ENCODE data around the gene RAD51B. TPM values are rescaled to one million over a fixed set of nuclear protein-coding genes. Genes with fewer than 3 reads are reported as not detected.

Gene RAD51B
- total and polyA plus RNA-seq, 2 of the 13 experiments (the other 11 are each of a cell fraction or from before 2014, with no cell fraction given), result 7.0 to 9.5 TPM

DNA sequence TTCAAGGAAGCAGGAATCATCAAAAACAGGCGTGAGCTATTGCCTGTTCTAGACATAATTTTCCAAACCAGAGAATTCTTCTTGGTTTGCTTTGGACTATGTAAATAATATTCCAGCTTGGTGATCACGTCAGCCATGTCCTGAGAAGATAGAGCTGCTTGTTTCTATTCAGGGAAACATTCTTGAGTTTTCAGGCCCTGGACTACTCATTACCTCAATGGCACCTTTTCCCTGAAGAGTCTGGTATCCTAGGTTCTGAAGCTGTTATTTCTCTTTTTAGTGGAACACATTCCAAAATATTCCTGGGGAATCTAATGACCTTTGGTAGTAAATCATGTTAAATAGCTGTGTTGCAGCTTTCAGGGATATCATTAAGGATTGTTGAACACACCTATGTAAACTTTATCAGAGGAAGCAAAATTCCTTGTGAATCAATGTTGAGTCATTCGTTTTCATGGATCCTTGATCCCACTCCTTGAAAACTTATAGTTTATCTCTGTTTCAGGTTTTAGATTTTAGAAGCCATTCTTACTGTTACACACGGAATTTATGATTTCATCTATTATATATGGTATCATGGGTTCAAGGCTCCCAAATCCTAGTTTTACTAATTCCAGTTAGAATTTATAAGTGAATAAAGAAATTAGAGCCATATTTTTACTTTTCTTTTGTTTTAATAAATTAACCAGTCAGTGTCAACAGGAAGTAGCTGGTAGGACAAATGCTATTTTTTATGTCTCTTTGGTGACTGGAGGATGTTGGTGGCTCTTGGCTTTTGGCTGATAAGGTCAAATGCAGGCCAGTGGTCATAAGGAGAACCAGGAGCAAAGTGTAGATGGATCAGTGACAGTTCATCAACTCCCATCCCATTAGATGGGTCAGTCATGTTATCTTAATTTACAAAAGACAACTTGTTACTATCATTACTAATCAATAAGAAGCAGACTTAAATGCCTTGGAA lies 593.2 kb downstream of the RAD51B start (continued):
- TF ChIP-seq, protein P1, sequence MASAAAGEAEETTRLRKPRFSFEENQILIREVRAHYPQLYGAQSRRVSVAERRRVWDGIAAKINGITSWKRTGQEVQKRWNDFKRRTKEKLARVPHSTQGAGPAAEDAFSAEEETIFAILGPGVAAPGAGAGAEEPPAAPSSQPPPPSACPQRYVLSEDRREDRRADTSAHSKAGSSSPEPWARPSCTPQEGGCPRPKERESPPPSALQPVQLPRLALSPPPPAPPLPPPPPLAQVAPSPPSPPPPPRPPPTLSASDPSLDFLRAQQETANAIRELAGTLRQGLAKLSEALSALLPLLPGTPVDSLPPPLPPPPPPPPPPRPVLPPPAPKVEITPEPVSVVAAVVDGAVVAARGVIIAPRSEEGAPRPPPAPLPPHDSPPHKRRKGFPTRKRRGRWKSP (CRISPR knock-in tag; IDR thresholded peaks at IDR 0.05), result no peak

DNA sequence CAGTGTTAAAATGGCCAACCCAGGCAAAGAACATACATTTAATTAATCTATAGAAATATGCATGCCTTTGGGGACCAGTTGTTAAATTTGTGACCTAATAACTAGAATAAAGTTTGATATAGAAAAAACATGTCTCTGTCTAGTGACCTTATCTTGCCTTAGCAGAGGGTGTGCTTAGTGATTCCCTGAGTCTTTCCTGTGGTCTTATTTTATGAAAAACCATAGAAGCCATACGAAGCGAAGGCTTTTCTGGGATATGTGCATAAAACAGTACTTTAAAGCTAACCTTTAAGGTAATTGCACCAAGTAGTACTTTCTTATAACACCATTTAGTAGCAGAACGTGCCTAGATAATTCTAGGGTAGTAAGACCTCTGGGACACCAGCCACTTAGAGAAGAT lies 593.9 kb downstream of the RAD51B start:
- no TSS peak for BruUV-seq (replicated peaks)
- Histone ChIP-seq H3K27ac (ENCODE audit: extremely low read length, insufficient read depth, low read length) (no peak overlapping the region), H3K9me3 (ENCODE audit: low read length) (no peaks in the 10 kb centered on the region), H3K36me3 (replicated peaks in 1 of 2; ENCODE audit: control insufficient read depth in 1 of 2, insufficient read depth in 2 of 2, low read length in 2 of 2) (no peaks in the 10 kb centered on the region), H4K20me1 (ENCODE audit: insufficient read depth, low read length) (no peaks in the 10 kb centered on the region), H3K79me2 (ENCODE audit: insufficient read depth, low read length) (no peaks in the 10 kb centered on the region), H3K9ac (ENCODE audit: insufficient read depth, low read depth, low read length) (no peak overlapping the region), H3K4me3 (replicated peaks in 1 of 3; ENCODE audit: insufficient read depth in 1 of 3, low read depth in 2 of 3, low read length in 3 of 3) (no peak overlapping the region), H3K4me1 (ENCODE audit: insufficient read depth, low read length) (no peaks in the 10 kb centered on the region), H3K4me2 (ENCODE audit: low read depth, low read length) (no peak overlapping the region), H2AFZ (ENCODE audit: low read length) (no peak overlapping the region), H3K27me3 (ENCODE audit: control insufficient read depth in 1 of 2, insufficient read depth in 2 of 2, low read length in 2 of 2) (no peaks in the 10 kb centered on the region)
- 99% methylated on average over 3 of the region's 3 CpGs for WGBS (ENCODE audit: low lambda C conversion rate)
- ATAC-seq, result no peak
- ChIA-PET POLR2A (no interaction called here), CTCF (ENCODE audit: low intra/inter-chr PET ratio, low total read pairs) (no interaction called here)
- DNase-seq (ENCODE audit: low spot score), result no peak
- no peak for FAIRE-seq
- intact Hi-C loops (cut with micrococcal nuclease; ENCODE audit: unreplicated experiment) (no loop called here), in situ Hi-C loops (cut with HindIII; ENCODE audit: extremely low pct_ligation_motif_present, low pct_unique_long_range_greater_than_20kb) (no loop called here)
- no peak for TF ChIP-seq HNF4G (IDR thresholded peaks at IDR 0.05; ENCODE audit: borderline replicate concordance, low read depth, low read length)
- TF ChIP-seq HNF4G (CRISPR knock-in tag; IDR thresholded peaks at IDR 0.05; ENCODE audit: borderline replicate concordance, low read depth), result no peak
- no peak for TF ChIP-seq PHF20 (CRISPR knock-in tag; IDR thresholded peaks at IDR 0.05)
- TF ChIP-seq, protein P2, sequence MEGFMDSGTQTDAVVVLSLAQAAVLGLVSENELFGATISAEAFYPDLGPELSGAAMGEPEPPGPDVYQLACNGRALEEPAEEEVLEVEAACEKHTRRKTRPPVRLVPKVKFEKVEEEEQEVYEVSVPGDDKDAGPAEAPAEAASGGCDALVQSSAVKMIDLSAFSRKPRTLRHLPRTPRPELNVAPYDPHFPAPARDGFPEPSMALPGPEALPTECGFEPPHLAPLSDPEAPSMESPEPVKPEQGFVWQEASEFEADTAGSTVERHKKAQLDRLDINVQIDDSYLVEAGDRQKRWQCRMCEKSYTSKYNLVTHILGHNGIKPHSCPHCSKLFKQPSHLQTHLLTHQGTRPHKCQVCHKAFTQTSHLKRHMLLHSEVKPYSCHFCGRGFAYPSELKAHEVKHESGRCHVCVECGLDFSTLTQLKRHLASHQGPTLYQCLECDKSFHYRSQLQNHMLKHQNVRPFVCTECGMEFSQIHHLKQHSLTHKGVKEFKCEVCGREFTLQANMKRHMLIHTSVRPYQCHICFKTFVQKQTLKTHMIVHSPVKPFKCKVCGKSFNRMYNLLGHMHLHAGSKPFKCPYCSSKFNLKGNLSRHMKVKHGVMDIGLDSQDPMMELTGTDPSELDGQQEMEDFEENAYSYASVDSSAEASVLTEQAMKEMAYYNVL (CRISPR knock-in tag; IDR thresholded peaks at IDR 0.05; ENCODE audit: borderline replicate concordance), result no peak
- no peak for TF ChIP-seq ZNF879 (CRISPR knock-in tag; IDR thresholded peaks at IDR 0.05)
- TF ChIP-seq CC2D1A (CRISPR knock-in tag; IDR thresholded peaks at IDR 0.05), result no peak
- TF ChIP-seq, protein P3, sequence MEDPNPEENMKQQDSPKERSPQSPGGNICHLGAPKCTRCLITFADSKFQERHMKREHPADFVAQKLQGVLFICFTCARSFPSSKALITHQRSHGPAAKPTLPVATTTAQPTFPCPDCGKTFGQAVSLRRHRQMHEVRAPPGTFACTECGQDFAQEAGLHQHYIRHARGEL (CRISPR knock-in tag; IDR thresholded peaks at IDR 0.05), result no peak
- no peak for TF ChIP-seq HNRNPUL1 (IDR thresholded peaks at IDR 0.05; ENCODE audit: low read depth, low read length)
- TF ChIP-seq NFKB2 (CRISPR knock-in tag; IDR thresholded peaks at IDR 0.05; ENCODE audit: borderline replicate concordance), result no peak
- no peak for TF ChIP-seq ZNF160 (CRISPR knock-in tag; IDR thresholded peaks at IDR 0.05)
- no peak for TF ChIP-seq ZNF501 (CRISPR knock-in tag; IDR thresholded peaks at IDR 0.05)
- TF ChIP-seq, protein P4, sequence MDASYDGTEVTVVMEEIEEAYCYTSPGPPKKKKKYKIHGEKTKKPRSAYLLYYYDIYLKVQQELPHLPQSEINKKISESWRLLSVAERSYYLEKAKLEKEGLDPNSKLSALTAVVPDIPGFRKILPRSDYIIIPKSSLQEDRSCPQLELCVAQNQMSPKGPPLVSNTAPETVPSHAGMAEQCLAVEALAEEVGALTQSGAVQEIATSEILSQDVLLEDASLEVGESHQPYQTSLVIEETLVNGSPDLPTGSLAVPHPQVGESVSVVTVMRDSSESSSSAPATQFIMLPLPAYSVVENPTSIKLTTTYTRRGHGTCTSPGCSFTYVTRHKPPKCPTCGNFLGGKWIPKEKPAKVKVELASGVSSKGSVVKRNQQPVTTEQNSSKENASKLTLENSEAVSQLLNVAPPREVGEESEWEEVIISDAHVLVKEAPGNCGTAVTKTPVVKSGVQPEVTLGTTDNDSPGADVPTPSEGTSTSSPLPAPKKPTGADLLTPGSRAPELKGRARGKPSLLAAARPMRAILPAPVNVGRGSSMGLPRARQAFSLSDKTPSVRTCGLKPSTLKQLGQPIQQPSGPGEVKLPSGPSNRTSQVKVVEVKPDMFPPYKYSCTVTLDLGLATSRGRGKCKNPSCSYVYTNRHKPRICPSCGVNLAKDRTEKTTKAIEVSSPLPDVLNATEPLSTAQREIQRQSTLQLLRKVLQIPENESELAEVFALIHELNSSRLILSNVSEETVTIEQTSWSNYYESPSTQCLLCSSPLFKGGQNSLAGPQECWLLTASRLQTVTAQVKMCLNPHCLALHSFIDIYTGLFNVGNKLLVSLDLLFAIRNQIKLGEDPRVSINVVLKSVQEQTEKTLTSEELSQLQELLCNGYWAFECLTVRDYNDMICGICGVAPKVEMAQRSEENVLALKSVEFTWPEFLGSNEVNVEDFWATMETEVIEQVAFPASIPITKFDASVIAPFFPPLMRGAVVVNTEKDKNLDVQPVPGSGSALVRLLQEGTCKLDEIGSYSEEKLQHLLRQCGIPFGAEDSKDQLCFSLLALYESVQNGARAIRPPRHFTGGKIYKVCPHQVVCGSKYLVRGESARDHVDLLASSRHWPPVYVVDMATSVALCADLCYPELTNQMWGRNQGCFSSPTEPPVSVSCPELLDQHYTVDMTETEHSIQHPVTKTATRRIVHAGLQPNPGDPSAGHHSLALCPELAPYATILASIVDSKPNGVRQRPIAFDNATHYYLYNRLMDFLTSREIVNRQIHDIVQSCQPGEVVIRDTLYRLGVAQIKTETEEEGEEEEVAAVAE (CRISPR knock-in tag; IDR thresholded peaks at IDR 0.05; ENCODE audit: borderline replicate concordance), result no peak
- no peak for TF ChIP-seq ZMYM3 (CRISPR knock-in tag; IDR thresholded peaks at IDR 0.05)

Data from HepG2 (cell line).